Kidney capillary endothelial cell (primary cell): ENCODE results near the gene LOXL1.
"Not testable (repeated sequence)": the region's sequence is repeated elsewhere in the genome, so short reads cannot be mapped to it uniquely, and the experiment has no call there.

Experiments used
- DNase-seq: peaks from one replicate; pipeline ENCODE4 v3.0.0-alpha.2; 2018; ENCODE audit warnings: low spot score

LOXL1 gene

DNA sequence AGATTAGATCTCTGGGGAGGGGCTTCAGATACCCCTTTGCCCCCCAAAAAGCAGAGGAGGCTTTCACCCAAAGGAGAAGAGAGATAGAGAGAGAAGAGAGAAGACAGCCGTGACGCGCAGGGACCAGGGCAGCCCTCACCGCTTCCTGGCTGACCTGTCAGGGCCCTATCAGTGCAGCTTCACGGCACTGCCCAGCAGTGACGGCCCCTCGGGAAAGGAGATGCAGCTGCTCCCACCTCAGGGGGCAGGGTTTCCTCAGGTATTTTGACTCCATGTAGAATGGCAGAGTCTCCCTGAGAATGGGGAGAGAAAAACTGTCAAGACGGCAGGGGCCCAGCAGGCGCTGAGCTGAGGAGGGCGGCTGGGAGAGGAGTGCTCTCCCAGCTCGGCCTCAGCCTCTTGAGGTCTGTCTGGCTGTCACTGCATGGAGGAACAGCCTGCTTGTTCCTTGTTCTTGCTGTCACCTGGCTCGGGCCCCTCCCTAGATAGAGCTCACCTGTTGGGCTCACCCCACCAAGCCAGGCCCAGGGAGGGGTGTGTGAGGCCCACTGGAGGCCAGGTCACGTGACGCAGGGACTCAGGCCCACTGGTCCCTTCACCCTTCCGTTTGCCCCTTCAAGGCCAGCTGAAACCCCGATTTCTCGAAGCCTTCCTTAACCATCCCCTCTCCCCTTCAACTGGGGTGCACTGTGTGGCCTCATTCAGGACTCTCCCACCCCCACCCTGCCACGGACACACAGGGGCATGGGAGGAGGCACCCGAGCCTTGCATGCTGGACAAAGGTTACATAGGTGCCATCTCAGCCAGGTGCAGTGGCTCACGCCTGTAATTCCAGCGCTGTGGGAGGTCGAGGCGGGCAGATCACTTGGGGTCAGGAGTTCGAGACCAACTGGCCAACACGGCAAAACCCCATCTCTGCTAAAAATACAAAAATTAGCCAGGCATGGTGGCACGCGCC, 28.2 kb downstream of the LOXL1 start:
- DNase-seq = no peak

- DNase-seq = no peak
These were observed 29.1 kb downstream of the LOXL1 start for GRCh38 chr15:73955326-73955725.

DNA sequence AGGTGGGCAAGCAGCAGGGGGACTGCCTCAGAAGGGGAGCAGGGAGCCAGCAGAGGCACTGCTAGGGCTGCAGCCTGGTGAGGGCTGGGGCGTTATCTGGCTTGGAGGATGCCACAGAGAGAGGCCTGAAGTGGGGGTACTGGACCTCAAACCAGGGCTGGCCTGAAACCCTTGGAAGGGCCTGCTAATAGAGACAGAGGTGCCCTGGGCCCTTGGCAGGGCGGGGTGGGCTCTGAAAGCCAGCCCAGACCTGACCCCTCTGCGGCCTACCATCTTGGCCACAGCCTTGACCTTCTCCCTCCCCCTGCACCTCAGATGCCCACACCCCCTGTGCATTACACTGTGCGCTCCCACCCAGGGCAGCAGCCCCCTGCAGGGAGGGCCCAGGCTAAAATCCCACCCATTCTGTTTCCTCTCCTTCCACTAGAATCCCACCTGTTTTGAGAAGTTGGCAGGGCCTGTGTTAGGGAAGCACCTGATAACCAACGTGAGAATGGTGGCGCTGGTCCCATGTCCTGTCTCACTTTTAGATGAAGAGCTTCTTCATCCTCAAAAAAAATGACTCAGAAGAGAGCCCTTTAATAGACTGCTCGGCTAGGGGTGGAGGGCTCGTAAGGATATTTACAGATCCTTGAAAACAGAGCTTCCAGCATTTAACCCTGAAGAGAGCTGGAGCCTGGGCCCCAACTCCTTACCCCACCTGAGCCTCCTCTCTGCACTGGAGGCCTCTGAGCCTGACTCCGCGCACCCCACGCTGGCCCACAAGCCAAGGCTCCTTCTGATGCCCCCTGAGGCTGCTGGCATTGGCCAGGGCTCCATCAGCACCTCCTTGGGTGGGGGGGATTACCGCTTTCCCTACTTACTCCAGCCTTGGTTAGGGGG, 29.8 kb downstream of the LOXL1 start:
- no peak for DNase-seq

GRCh38 chr15:73956743-73957135, 30.5 kb downstream of the LOXL1 start:
- peak; percentile 48 for DNase-seq

DNA sequence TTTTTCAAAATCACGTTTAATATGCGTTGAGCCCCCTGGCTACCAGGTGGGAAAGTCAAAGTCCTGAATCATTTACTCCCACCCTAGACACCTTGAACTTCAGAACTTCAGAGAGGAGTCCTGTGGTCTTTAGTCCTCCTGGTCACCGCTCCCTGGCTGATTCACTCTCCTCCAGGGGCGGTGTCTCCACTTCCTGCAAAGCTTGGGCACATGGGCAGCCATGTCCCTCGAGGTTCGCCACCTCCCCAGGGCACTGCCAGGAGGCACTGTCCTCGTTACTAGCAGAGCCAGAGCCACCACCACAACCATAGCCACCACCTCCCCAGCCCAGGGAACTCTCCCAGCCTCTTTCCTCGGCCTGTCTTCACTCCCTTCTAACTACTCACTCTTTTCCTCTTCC, 31.0 kb downstream of the LOXL1 start:
- no peak for DNase-seq

GRCh38 chr15:73957785-73958184, 31.5 kb downstream of the LOXL1 start:
- DNase-seq = no peak

DNA sequence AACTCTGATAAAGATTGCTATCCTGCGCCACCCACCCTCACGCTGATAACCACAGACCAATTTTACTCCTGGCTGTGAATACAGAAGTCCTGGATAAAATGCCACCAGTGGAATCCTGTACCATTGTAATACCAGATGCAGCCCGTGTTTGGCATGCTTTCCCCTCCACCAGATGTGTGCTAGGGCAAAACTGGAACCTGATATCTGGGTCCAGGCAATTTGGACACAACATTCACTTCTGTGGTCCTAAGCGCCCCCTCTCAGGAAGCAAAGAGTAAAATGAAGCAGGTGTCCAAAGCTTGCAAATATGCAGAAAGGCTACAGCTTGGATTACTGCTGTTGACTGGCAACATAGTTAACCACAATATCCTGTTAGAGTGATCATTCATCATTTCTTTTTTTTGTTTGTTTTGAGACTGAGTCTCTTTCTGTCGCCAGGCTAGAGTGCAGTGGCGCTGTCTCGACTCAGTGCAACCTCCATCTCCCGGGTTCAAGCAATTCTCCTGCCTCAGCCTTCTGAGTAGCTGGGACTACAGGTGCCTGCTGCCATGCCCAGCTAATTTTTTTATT, 32.8 kb downstream of the LOXL1 start:
- no peak for DNase-seq

DNA sequence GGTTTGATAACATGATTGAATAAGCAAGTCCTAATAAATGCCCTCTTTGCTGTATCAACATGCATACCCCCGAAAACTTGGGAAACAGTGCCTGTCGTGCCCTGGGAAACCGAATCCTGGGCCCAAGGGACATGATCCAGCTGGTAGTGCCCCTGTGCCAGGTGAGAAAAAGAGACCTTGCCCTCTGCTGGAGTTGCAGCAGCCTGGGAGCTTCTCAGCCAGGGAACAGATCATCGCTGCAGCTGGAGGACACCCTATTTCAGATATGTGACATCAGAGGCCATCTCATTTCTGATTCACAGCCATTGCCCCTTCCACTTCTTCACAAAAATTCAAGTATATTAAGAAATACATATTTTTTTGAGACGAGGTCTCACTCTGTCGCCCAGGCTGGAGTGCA, 33.5 kb downstream of the LOXL1 start:
- DNase-seq = no peak

GRCh38 chr15:73960472-73961070, 34.3 kb downstream of the LOXL1 start:
- DNase-seq = not testable (repeated sequence)

DNA sequence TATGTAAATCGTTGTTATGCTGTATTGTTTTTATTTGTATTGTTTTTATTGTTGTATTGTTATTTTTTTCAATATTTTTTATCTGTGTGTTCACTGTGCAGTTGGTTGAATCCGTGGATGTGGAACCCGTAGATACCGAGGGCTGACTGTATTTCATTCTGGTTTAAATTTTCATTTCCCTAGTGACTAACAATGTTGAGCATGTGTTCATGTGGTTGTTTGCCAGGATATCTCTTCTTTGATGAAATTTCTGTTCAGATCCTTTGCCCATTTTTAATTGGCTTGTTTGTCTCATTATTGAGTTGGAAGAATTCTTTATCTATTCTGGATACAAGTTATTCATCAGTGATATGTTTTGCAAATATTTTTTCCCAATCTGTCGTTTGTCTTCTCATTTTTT, 36.2 kb downstream of the LOXL1 start:
- no peak for DNase-seq

- peak; percentile 65 for DNase-seq
These were observed 38.5 kb downstream of the LOXL1 start for GRCh38 chr15:73964736-73965093.

- no peak for DNase-seq
These were observed 39.0 kb downstream of the LOXL1 start for GRCh38 chr15:73965094-73965757.

GRCh38 chr15:73965758-73966113, 39.5 kb downstream of the LOXL1 start:
- no peak for DNase-seq

DNA sequence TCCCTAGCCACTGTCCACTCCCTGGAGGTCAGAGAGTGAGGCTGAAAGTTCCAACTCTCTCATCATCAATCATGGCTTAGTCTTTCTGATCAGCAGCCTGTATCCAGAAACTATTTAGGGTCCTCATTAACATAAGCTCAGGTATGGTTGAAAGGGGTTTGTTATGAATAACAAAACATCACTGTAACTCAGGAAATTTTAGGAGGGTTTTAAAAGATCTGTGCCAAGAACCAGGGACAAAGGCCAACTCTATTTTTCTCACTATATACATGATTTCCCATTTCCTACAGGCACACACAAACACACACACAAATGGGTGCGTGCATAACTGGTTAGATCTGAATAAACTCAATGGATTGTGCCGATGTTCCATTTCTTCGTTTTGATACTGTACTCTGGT, 42.2 kb downstream of the LOXL1 start:
- no peak for DNase-seq

DNA sequence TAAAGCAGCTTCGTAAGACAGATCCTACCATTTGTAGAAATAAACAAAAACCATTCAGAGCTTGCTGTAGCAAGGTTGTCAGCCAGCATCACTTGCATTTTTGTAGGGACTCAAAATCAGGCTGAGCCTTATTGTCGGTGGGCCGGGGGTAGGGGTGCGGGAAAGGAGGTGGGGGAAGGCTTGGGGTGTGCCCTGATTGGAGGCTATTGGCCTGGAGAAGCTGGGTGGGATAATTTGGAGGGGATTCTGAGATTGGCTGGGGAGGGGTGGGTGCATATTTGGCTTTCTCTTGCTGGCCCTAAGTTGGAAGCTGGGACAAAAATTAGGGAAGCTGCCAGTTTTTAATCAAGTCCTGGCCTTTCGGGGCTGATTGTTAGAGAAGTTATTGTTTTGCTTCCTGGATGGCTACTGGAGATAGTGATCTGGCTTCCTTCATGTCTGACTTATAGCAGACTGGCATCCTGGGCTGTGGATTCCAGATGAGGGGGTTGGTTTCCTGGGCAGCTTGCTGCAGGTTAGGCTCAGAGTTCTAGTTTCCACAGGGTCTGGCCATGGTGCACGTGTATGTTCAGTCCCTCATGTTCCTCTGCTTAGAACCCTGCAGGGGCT, 43.0 kb downstream of the LOXL1 start:
- DNase-seq = no peak

DNA sequence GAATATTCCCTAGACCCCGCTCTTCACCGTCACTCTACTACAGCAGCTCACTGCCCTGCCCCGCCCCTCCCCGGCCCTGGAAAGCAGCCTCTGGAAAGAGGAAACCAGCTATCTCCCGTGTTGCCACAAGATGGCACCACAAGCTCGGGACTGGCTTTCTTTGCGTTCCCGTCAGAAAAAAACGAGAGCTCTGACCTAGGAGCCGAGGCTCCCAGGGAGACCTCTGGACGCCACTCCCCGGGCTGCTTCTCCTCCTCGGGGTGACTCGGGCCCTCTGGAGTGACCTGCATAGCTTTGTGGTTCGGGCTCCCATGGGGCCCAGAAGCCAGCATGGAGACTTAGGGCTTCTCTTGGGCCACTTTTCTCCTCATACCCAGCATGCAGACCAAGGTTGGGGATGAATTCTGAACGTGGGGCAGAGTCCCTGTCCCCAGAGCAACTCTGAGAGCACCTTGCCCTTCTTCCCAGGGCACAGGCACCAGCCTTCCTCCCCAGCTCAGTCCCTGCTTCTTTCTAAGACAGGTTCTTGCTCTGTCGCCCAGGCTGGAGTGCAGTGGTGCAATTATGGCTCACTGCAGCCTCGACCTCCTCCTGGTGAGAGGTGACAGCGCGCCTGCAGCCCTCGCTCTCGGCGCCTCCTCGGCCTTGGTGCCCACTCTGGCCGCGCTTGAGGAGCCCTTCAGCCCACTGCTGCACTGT, 46.9 kb downstream of the LOXL1 start:
- DNase-seq = peak; percentile 83

DNA sequence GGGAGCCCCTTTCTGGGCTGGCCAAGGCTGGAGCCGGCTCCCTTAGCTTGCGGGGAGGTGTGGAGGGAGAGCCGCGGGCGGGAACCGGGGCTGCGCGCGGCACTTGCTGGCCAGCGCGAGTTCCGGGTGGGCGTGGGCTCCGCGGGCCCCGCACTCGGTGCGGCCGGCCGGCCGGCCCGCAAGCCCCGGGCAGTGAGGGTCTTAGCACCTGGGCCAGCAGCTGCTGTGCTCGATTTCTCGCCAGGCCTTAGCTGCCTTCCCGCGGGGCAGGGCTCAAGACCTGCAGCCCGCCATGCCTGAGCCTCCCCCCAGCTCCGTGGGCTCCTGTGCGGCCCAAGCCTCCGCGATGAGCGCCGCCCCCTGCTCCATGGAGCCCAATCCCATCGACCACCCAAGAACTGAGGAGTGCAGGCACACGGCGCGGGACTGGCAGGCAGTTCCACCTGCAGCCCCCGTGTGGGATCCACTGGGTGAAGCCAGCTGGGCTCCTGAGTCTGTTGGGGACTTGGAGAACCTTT, 47.5 kb downstream of the LOXL1 start:
- not testable (repeated sequence) for DNase-seq

DNA sequence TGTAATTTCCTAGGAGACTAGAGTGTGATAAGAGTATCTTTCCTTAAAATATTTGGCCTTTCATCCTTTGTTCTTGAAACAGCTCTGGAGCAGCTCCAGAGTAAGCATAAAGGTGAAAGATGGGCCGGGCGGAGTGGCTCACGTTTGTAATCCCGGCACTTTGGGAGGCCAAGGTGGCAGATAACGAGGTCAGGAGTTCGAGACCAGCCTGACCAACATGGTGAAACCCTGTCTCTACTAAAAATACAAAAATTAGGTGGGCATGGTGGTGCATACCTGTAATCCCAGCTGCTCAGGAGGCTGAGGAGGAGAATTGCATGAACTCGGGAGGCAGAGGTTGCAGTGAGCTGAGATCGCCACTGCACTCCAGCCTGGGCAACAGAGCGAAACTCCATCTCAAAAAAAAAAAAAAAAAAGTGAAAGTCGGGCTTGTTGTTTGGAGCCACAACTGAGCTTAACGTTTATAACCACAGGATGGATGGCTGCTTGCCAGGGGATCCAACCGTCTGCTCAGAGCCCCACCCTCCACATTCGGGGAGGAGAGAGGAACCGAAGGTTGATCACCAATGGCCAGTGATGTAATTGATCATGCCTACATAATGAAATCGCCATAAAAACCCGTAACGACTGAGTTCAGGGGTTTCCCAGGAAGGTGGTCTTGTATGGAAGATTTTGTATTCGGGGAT, 49.3 kb downstream of the LOXL1 start:
- not testable (repeated sequence) for DNase-seq

GRCh38 chr15:73978896-73979295, 52.6 kb downstream of the LOXL1 start:
- DNase-seq = no peak

- no peak for DNase-seq
These were observed 53.4 kb downstream of the LOXL1 start for GRCh38 chr15:73979636-73980035.
